T-helper 22 cell (primary cell): ENCODE data around the gene EYS.
"Not testable (repeated sequence)": the region's sequence is repeated elsewhere in the genome, so short reads cannot be mapped to it uniquely, and the experiment has no call there.

ENCODE experiments used
- DNase-seq: peaks from one replicate; pipeline ENCODE4 v3.0.0-alpha.2; 2020; ENCODE audit warnings: low read depth

Gene EYS

DNA sequence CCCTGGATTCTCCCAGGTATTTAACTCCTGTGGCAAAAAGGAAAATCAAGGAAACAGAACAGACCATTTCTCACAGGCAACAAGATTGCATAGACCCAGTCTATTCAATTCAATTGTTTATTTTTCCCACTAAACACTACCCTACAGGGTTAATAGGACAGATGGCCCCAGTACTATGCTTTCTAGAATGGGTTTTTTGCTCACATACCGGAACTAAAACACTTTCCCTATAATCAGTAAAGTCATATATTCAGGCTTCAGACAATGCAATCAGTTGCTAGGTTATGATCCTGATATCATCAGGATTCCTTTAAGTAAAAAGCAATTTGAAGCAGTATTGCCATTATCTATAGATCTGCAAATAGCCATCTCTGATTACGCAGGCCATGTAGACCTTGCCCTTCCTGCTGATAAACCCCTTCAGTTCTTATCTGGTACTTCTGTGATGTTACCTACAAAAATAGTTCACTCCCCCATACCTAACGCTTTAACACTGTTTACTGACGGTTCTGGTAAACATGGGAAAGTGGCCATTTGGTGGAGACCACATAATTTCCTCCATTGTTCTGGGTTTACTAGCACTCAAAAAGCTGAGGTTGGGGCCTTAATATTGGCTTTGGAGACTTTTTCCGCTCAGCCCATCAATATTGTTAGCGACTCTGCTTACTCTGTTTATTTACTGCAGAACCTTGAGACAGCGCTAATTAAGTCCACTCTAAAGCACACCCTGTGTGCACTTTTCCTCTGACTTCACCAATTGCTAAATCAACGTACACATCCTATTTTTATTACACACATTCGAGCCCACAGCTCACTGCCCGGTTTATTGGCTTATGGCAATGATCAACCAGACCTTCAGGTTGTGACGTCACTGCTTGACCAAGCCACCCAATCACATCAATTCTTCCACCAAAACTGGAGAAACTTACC is 1405.5 kb downstream of the EYS start:
- no peak for DNase-seq

DNA sequence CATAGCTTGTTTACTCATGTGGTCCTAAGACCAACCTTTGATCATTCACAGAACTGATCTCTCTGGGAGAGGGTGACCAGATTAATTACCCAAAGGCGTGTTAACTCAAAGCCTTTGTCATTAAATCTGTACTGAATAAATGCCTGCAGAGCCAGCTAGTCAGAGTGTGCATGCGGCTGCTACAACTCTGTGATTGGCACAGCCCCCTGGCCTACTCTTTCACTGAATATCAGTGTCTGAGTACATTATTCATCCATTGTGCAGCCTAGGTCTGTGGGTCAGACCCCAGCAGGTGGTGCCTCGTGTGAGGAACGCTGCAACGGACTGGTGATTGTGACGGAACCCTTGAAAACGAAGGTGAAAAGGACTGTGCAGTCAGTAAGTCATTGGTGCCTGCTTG is 1407.8 kb downstream of the EYS start:
- DNase-seq, result no peak

GRCh38 chr6:64294034-64294433 is 1413.0 kb downstream of the EYS start:
- DNase-seq, result no peak

- DNase-seq, result no peak
Measured at GRCh38 chr6:64293298-64293697, 1413.7 kb downstream of the EYS start.

GRCh38 chr6:64290867-64291266 is 1416.2 kb downstream of the EYS start:
- DNase-seq, result no peak

GRCh38 chr6:64289931-64290330 is 1417.1 kb downstream of the EYS start:
- DNase-seq, result no peak

DNA sequence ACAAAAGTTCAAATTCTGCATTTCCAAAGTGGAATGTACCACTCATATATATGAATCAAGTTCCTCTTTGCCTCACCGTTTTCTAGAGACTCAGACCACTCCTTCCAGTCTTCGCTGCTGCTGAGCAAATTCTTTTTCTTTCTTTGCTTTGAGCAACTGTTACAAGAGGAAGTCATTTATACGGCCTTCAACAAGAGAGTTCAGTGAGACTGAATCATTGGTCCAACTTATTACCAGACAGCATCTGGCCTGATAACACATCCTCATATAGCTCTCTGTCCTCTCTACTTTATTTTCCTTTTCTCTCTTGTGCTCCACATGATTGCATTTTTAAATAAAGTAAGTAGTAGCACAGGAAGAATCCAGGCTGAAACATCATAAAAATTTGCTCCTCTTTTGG is 1418.7 kb downstream of the EYS start:
- DNase-seq, result no peak

DNA sequence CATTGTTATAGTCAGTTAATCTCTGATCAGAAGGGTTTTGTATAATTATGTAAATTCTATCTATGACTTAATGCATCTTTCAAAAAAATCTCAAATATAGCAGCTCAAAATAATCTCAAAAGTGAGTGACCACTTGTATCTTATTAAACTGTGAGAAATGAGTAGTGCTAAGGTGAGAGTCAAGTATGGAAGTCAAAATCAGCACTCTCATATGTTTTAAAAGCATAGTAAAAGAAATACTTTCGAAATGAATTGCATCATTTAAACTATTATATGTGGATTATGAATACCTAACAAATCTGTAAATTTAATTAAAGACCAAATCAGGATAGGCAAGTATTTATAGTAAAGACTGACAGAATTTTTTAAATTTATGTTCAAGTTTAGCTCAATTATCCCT is 1425.9 kb downstream of the EYS start:
- no peak for DNase-seq

GRCh38 chr6:64280569-64280968 is 1426.5 kb downstream of the EYS start:
- no peak for DNase-seq

GRCh38 chr6:64270083-64270482 is 1436.9 kb downstream of the EYS start:
- no peak for DNase-seq

- no peak for DNase-seq
Measured at GRCh38 chr6:64266351-64266821, 1440.6 kb downstream of the EYS start.

DNA sequence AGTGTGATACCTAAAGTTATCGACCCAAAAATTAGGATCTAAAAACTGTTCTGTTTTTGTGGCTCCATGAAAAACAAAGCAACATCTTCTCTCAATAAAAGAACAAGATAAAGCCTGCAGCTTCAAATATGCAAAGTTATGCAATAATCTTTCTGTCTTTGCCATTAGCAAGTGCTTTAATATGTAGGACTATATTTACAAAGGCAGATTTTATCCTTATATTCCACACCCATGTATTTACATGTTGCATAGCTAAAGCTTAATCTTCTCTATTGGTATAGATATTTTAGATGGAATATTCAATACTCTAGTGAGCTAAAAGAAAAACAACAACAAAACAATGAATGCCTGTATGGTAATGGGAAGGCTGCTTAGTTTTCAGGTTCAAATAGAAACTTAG is 1443.2 kb downstream of the EYS start:
- DNase-seq, result no peak

DNA sequence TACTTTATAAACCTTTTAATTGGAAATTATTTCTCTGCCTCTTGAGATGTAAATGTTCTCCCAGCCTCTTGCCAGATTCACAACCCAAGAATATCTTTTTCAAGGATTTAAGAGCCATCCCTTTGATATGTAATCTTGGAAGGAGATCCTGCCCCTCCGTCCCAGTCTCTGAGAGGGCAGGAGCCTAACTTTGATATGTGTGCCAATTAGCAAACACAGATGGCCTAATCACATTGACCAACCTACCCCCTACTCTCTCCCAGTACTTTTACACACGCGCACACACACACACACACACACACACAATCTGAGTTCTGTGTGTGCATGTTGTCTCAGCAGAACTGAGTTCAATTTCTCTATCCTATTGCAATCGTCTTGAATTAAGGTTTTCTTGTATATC is 1447.7 kb downstream of the EYS start:
- no peak for DNase-seq

- DNase-seq, result no peak
Measured at GRCh38 chr6:64258752-64259151, 1448.3 kb downstream of the EYS start.

- DNase-seq, result no peak
Measured at GRCh38 chr6:64258302-64258701, 1448.7 kb downstream of the EYS start.

GRCh38 chr6:64257586-64257985 is 1449.4 kb downstream of the EYS start:
- no peak for DNase-seq

DNA sequence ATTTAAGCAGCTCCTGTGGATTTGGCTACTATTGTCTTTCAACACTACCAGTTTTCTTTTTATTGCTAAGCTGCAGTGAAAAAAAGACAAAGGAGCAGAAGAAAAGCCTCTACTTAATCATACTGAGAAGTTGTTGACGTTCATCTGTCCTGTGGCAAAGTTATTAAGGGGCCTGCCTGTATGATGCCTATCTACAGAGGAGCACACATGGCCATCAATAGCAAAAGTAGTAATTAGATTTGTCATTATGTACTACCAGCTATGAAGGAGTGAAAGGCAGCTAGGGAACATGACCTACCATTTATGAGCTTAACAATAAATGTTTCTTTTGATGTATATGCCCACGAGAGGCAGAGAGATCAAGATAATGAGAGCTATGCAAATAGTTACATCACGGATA is 1450.5 kb downstream of the EYS start:
- DNase-seq, result no peak

DNA sequence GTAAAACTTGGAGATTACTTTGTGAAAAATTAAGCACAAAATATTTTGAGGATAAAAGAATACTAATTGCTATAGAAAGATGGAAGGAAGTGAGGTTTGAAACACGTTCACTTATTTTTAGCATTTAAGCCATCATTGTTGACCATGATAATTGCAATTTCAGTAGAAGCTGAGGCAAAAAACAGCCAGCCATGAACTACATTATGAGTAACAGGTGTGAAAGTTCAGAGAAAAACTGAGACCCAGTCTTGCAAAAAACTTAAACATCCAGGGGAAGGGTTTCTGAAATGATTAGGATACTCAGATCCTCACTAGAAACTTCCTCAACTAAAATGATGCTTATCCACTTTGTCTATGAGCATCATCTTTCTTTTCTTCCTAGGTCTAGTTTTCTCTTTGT is 1452.0 kb downstream of the EYS start:
- no peak for DNase-seq

DNA sequence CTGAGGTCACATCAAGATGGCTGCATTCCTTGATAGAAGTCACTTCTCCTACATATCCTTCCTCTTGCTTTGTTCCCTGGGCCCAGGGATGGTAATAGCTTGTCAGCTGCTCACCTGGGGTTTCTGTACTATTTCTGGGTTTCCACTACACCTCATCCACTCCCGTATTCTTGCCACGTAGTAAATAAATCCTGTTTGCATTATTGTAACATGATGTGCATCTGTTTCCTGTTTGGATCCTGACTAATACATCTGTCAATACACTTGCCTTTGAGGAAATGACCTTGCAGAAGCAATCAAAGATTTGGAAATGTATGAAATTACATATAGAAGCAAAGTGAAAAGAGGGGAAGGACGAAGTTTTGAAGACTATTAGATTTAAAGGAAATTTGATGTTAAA is 1452.5 kb downstream of the EYS start:
- no peak for DNase-seq

- DNase-seq, result no peak
Measured at GRCh38 chr6:64252256-64252655, 1454.8 kb downstream of the EYS start.

- DNase-seq, result no peak
Measured at GRCh38 chr6:64250126-64250525, 1456.9 kb downstream of the EYS start.

- no peak for DNase-seq
Measured at GRCh38 chr6:64249115-64249514, 1457.9 kb downstream of the EYS start.

DNA sequence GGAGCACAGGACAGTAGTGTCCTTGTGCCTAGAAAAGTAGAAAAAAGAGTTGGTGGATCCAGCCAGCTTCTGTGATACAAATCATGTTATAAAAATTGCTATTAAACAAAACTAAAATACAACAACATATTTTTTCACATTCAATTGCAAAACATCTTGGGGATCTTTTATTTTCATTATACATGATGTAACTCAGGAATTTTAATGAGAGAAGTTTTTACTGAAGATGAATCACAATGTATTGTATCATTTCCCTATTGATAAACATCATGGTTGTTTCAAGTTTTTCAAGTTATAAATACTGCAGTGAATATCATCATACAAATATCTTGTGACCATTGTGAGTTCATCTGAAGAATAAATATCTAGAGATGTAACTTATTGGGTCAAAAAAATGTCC is 1463.4 kb downstream of the EYS start:
- DNase-seq, result no peak

GRCh38 chr6:64238908-64239307 is 1468.1 kb downstream of the EYS start:
- not testable (repeated sequence) for DNase-seq
